HUES48 (cell line): ENCODE measurements around the gene AK9.

Experiments
- H3K27ac ChIP-seq: one replicate; pipeline ENCODE4 v1.7.0; 2013; ENCODE audit warnings: low read depth, low read length, inconsistent platforms
- H3K27me3 ChIP-seq: 2 replicates; pipeline ENCODE4 v1.6.1; 2013; ENCODE audit warnings: mild to moderate bottlenecking, low read length; ENCODE audit not compliant: control insufficient read depth, insufficient read depth
- H3K36me3 ChIP-seq: 2 replicates; pipeline ENCODE4 v1.6.1; 2013; ENCODE audit warnings: low read length; ENCODE audit not compliant: control insufficient read depth, insufficient read depth
- H3K4me1 ChIP-seq: 2 replicates; pipeline ENCODE4 v1.6.1; 2013; ENCODE audit warnings: mild to moderate bottlenecking, low read length; ENCODE audit not compliant: control insufficient read depth, insufficient read depth
- H3K4me3 ChIP-seq: 2 replicates; pipeline ENCODE4 v1.5.1; 2013; ENCODE audit warnings: mild to moderate bottlenecking, low read depth, low read length
- H3K9ac ChIP-seq: 2 replicates; pipeline ENCODE4 v1.6.1; 2013; ENCODE audit warnings: mild to moderate bottlenecking, low read depth, low read length, moderate library complexity
- H3K9me3 ChIP-seq: 2 replicates; pipeline ENCODE4 v1.6.1; 2013; ENCODE audit warnings: low read length; ENCODE audit not compliant: control insufficient read depth, insufficient read depth

Gene AK9

GRCh38 chr6:109496036-109496772 lies 194.8 kb downstream of the AK9 start:
- H3K4me1 ChIP-seq, result peaks cover 43% of the 10 kb centered on the region
- H3K27me3 ChIP-seq, result no peaks in the 10 kb centered on the region
- H3K4me3 ChIP-seq, result no peak overlapping the region
- no peak overlapping the region for H3K27ac ChIP-seq
- H3K9ac ChIP-seq, result no peak overlapping the region
- H3K36me3 ChIP-seq, result no peaks in the 10 kb centered on the region
- no peaks in the 10 kb centered on the region for H3K9me3 ChIP-seq

GRCh38 chr6:109493865-109494264 lies 197.1 kb downstream of the AK9 start:
- Histone ChIP-seq H3K4me3 (no peak overlapping the region), H3K36me3 (no peaks in the 10 kb centered on the region), H3K27me3 (no peaks in the 10 kb centered on the region)

GRCh38 chr6:109491207-109491938 lies 199.6 kb downstream of the AK9 start:
- H3K4me1 ChIP-seq, result peaks cover 45% of the 10 kb centered on the region
- no peaks in the 10 kb centered on the region for H3K9me3 ChIP-seq
- H3K27ac ChIP-seq, result peak overlapping the region; percentile 72
- no peak overlapping the region for H3K4me3 ChIP-seq
- H3K9ac ChIP-seq, result no peak overlapping the region
- H3K36me3 ChIP-seq, result no peaks in the 10 kb centered on the region
- no peaks in the 10 kb centered on the region for H3K27me3 ChIP-seq

More at GRCh38 chr6:109493865-109494264, 197.1 kb downstream of the AK9 start:
- Histone ChIP-seq H3K27ac (no peak overlapping the region), H3K9ac (no peak overlapping the region), H3K4me1 (peaks cover 51% of the 10 kb centered on the region), H3K9me3 (no peaks in the 10 kb centered on the region)

- H3K4me3 ChIP-seq, result no peak overlapping the region
- H3K36me3 ChIP-seq, result no peaks in the 10 kb centered on the region
- no peaks in the 10 kb centered on the region for H3K9me3 ChIP-seq
- H3K4me1 ChIP-seq, result peaks cover 45% of the 10 kb centered on the region
- H3K27me3 ChIP-seq, result no peaks in the 10 kb centered on the region
- H3K9ac ChIP-seq, result no peak overlapping the region
- H3K27ac ChIP-seq, result peak overlapping the region; percentile 72
These were observed 200.3 kb downstream of the AK9 start for GRCh38 chr6:109490713-109491112.

- no peak overlapping the region for H3K4me3 ChIP-seq
- no peak overlapping the region for H3K9ac ChIP-seq
- no peaks in the 10 kb centered on the region for H3K9me3 ChIP-seq
- H3K27ac ChIP-seq, result no peak overlapping the region
- H3K4me1 ChIP-seq, result peaks cover 35% of the 10 kb centered on the region
- no peaks in the 10 kb centered on the region for H3K27me3 ChIP-seq
- H3K36me3 ChIP-seq, result no peaks in the 10 kb centered on the region
These were observed 203.0 kb downstream of the AK9 start for GRCh38 chr6:109488001-109488400.

- H3K4me1 ChIP-seq, result peaks cover 29% of the 10 kb centered on the region
- H3K9ac ChIP-seq, result no peak overlapping the region
- no peak overlapping the region for H3K27ac ChIP-seq
- no peaks in the 10 kb centered on the region for H3K9me3 ChIP-seq
- H3K36me3 ChIP-seq, result peaks cover 9% of the 10 kb centered on the region
- no peak overlapping the region for H3K4me3 ChIP-seq
- H3K27me3 ChIP-seq, result no peaks in the 10 kb centered on the region
These were observed 204.9 kb downstream of the AK9 start for GRCh38 chr6:109486068-109486467.

- H3K4me1 ChIP-seq, result peaks cover 30% of the 10 kb centered on the region
These were observed 205.6 kb downstream of the AK9 start for GRCh38 chr6:109485266-109485935.

GRCh38 chr6:109484122-109484521 lies 206.9 kb downstream of the AK9 start:
- no peak overlapping the region for H3K27ac ChIP-seq
- H3K27me3 ChIP-seq, result no peaks in the 10 kb centered on the region
- peaks cover 36% of the 10 kb centered on the region for H3K4me1 ChIP-seq
- H3K36me3 ChIP-seq, result peaks cover 25% of the 10 kb centered on the region
- no peak overlapping the region for H3K9ac ChIP-seq
- peak overlapping the region; percentile 66 for H3K4me3 ChIP-seq
- H3K9me3 ChIP-seq, result no peaks in the 10 kb centered on the region

More at GRCh38 chr6:109485266-109485935, 205.6 kb downstream of the AK9 start:
- H3K9me3 ChIP-seq, result no peaks in the 10 kb centered on the region
- no peaks in the 10 kb centered on the region for H3K27me3 ChIP-seq
- no peak overlapping the region for H3K4me3 ChIP-seq
- peaks cover 16% of the 10 kb centered on the region for H3K36me3 ChIP-seq
- H3K27ac ChIP-seq, result no peak overlapping the region
- no peak overlapping the region for H3K9ac ChIP-seq

GRCh38 chr6:109483735-109484057 lies 207.3 kb downstream of the AK9 start:
- Histone ChIP-seq H3K27ac (no peak overlapping the region), H3K9me3 (no peaks in the 10 kb centered on the region), H3K27me3 (no peaks in the 10 kb centered on the region), H3K9ac (0 out of 2 replicates have a peak overlapping the region, but pooled peaks have one; percentile 18), H3K4me3 (peak overlapping the region; percentile 66), H3K4me1 (peaks cover 39% of the 10 kb centered on the region), H3K36me3 (peaks cover 25% of the 10 kb centered on the region)

GRCh38 chr6:109482905-109483734 lies 207.9 kb downstream of the AK9 start, which contains the start of gene ZBTB24:
ZBTB24 (minus strand) TSS chr6:109483219; CDS start chr6:109482026, 1,193 bp downstream.
- peak within 1 kb of the TSS; percentile 29; the same call in 1 of the 2 replicates for H3K9ac ChIP-seq
- no peaks in the 10 kb centered on the region for H3K9me3 ChIP-seq
- peak within 1 kb of the TSS; percentile 80 for H3K4me3 ChIP-seq
- H3K27me3 ChIP-seq, result no peaks in the 10 kb centered on the region
- H3K27ac ChIP-seq, result peak within 1 kb of the TSS; percentile 71
- peaks cover 28% of the 10 kb centered on the region for H3K36me3 ChIP-seq
- H3K4me1 ChIP-seq, result peaks cover 39% of the 10 kb centered on the region
